CD4-positive, CD25-positive, alpha-beta regulatory T cell (primary cell): ENCODE measurements around the gene GLOD4. TPM values are rescaled to one million over a fixed set of nuclear protein-coding genes. Genes with fewer than 3 reads are reported as not detected.
A peak's percentile ranks its signal among the peaks of the same experiment; 100 is the strongest.
"Not testable (repeated sequence)": the region's sequence is repeated elsewhere in the genome, so short reads cannot be mapped to it uniquely, and the experiment has no call there.

ENCODE experiments used
- ATAC-seq, 2 donors: fragments of 150-1000 bp; cut with Tn5 transposase; one replicate each; pipeline ENCODE4 v1.10.0; 2021; ENCODE audit warnings: low read depth in 2 of 2, moderate number of reproducible peaks in 2 of 2, moderate library complexity in 1 of 2
- DNase-seq, 3 donors: peaks; one replicate each; pipeline versions ENCODE4 v3.0.0 to v3.0.0-alpha.2; 2012 to 2022; ENCODE audit warnings: mixed read lengths in 1 of 3
- H3K27ac ChIP-seq: one replicate; pipeline ENCODE4 v1.7.0; 2013; ENCODE audit warnings: mild to moderate bottlenecking, low read length; ENCODE audit not compliant: insufficient read depth, poor library complexity, severe bottlenecking
- H3K27me3 ChIP-seq: one replicate; pipeline ENCODE4 v1.7.0; 2013; ENCODE audit warnings: low read length; ENCODE audit not compliant: control insufficient read depth, insufficient read depth
- H3K36me3 ChIP-seq: one replicate; pipeline ENCODE4 v1.7.0; 2013; ENCODE audit warnings: mild to moderate bottlenecking, low read length, moderate library complexity; ENCODE audit not compliant: control insufficient read depth, insufficient read depth
- H3K4me1 ChIP-seq: 2 replicates; pipeline ENCODE4 v1.7.0; 2013; ENCODE audit warnings: mild to moderate bottlenecking, low read length; ENCODE audit not compliant: insufficient read depth, control insufficient read depth, poor library complexity, severe bottlenecking
- H3K4me3 ChIP-seq: one replicate; pipeline ENCODE4 v1.7.0; 2013; ENCODE audit warnings: low read depth, mild to moderate bottlenecking, low read length, moderate library complexity
- H3K9me3 ChIP-seq, 2 experiments: 1 replicate in 1 of 2; 2 replicates in 1 of 2; pipeline ENCODE4 v1.7.0; 2013; ENCODE audit warnings: low read length in 2 of 2, mild to moderate bottlenecking in 1 of 2, moderate library complexity in 1 of 2; ENCODE audit not compliant: control insufficient read depth in 2 of 2
- H3K27ac Mint-ChIP-seq, 3 donors: one replicate each; pipeline ENCODE4 v1.8.0; 2020 to 2022; ENCODE audit warnings: mild to moderate bottlenecking in 3 of 3, mixed read lengths in 3 of 3, moderate library complexity in 2 of 3
- H3K27me3 Mint-ChIP-seq: one replicate; pipeline ENCODE4 v1.8.0; 2022; ENCODE audit warnings: mild to moderate bottlenecking, mixed read lengths
- H3K36me3 Mint-ChIP-seq: one replicate; pipeline ENCODE4 v1.8.0; 2020; ENCODE audit warnings: mixed read lengths
- H3K4me1 Mint-ChIP-seq, 4 donors: one replicate each; pipeline ENCODE4 v1.8.0; 2020 to 2022; ENCODE audit warnings: mixed read lengths in 4 of 4, mild to moderate bottlenecking in 1 of 4
- H3K4me3 Mint-ChIP-seq, 4 donors: one replicate each; pipeline ENCODE4 v1.8.0; 2020 to 2022; ENCODE audit warnings: mild to moderate bottlenecking in 4 of 4, mixed read lengths in 4 of 4, moderate library complexity in 3 of 4
- H3K9me3 Mint-ChIP-seq, 7 donors: one replicate each; pipeline ENCODE4 v1.8.0; 2020 to 2022; ENCODE audit warnings: mixed read lengths in 7 of 7, mild to moderate bottlenecking in 3 of 7, moderate library complexity in 2 of 7
- polyA plus RNA-seq, 4 donors: library from polyadenylated mRNA; unstranded; fragments of 300-500 nt; fragmentation: Illumina TruSeq; gene quantifications; one replicate each; pipeline ENCODE4 v1.2.3, GENCODE V29; 2021
- total RNA-seq: library from RNA; stranded (reverse); gene quantifications from one replicate; pipeline ENCODE4 v1.2.3, GENCODE V29; 2022

The GLOD4 gene
- total and polyA plus RNA-seq, 5 donors from 2014 or later: 65.0 to 115 (median 108) TPM

DNA sequence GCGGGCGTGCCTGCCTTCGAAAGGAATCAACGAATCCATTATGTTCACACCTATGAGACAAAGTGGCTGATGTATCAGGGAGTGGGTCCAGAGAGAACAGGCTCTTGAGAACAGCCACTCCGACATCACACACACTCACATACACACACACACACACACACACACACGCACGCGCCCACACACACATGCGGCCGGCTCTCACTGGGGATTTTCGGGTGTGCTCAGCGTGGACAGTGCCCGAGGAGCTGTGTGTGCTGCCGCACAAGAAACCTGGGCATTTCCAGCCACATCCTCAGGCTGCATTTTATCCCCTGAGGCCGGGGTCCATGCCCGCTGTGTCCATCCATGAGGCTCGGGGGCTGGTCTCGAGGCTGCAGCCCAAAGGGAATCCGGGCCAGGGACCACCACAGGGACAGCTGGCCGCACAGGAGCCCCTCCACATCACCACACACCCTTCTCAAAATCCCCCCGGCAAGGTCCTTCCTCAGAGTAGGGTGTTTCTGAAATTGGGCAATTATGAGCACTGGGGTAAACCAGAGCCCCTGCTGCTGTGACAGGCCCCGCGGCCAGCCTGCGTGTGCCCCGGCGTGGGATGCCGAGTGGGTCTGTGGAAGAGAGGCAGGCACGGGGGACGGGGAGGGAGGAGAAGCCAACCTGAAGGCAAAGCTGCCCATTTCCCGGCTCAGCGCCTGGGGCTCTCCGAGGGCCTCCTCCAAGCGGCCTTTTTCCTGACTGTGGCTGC is 24.9 kb upstream of the GLOD4 start:
- Mint-ChIP-seq H3K36me3 (no peaks in the 10 kb centered on the region), H3K4me1 (no peaks in the 10 kb centered on the region), H3K27me3 (no peaks in the 10 kb centered on the region), H3K27ac (no peak overlapping the region), H3K4me3 (no peak overlapping the region), H3K9me3 (peaks cover 0 to 2% (median 0%) of the 10 kb centered on the region in 7 donors)
- Histone ChIP-seq H3K27me3 (no peaks in the 10 kb centered on the region), H3K36me3 (no peaks in the 10 kb centered on the region), H3K27ac (no peak overlapping the region), H3K4me1 (no peaks in the 10 kb centered on the region), H3K9me3 (no peaks in the 10 kb centered on the region), H3K4me3 (no peak overlapping the region)
- DNase-seq (no peak), ATAC-seq (no peak)

DNA sequence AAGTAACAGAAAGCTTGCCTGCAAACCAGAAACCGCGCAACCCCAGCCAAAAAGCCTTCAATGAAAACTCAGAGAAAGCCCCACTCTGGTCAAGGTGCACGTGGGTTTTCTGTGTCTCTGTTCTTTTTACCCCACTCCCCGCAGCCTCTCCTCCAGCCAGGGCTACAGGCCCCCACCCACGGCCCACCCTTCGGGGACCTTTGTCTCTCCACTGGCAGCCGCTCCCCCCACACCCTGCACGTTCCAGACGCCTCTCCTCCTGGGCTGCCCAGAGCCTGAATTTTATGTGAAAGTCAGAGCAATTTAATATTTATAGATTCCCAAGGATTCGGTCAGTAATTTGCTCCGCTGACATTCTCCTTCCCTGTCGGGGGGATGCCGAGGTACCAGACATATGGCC is 24.3 kb upstream of the GLOD4 start:
- H3K36me3 Mint-ChIP-seq: no peaks in the 10 kb centered on the region
- no peaks in the 10 kb centered on the region for H3K27me3 ChIP-seq

DNA sequence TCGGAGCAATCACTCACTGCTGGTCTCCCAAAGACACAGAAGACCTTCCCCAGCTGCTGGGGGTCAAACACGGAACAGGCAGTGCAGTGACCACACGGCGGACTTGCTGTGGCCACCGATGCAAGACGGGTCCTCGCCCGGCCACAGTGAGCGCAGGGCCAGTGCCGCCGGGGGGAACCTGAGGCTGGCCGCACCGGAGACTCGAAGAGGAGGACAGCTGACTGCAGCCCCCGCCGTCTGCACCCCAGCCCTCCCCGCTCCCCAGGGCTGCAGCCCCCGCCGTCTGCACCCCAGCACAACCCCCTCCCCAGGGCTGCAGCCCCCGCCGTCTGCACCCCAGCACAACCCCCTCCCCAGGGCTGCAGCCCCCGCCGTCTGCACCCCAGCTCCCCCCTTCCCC is 23.8 kb upstream of the GLOD4 start:
- not testable (repeated sequence) for H3K9me3 ChIP-seq, H3K27ac Mint-ChIP-seq, H3K27me3 Mint-ChIP-seq, H3K4me1 ChIP-seq, H3K9me3 Mint-ChIP-seq, H3K36me3 Mint-ChIP-seq, H3K4me3 ChIP-seq, H3K36me3 ChIP-seq, H3K27ac ChIP-seq, H3K4me1 Mint-ChIP-seq, DNase-seq, H3K27me3 ChIP-seq, ATAC-seq, H3K4me3 Mint-ChIP-seq

More for the DNA sequence above, 24.3 kb upstream of the GLOD4 start:
- Histone ChIP-seq H3K36me3 (no peaks in the 10 kb centered on the region), H3K27ac (no peak overlapping the region), H3K9me3 (no peaks in the 10 kb centered on the region), H3K4me3 (no peak overlapping the region), H3K4me1 (no peaks in the 10 kb centered on the region)
- no peak for DNase-seq
- ATAC-seq: no peak
- Mint-ChIP-seq H3K4me3 (no peak overlapping the region), H3K9me3 (peaks cover 0 to 2% (median 0%) of the 10 kb centered on the region in 7 donors), H3K4me1 (no peaks in the 10 kb centered on the region), H3K27me3 (no peaks in the 10 kb centered on the region), H3K27ac (no peak overlapping the region)

DNA sequence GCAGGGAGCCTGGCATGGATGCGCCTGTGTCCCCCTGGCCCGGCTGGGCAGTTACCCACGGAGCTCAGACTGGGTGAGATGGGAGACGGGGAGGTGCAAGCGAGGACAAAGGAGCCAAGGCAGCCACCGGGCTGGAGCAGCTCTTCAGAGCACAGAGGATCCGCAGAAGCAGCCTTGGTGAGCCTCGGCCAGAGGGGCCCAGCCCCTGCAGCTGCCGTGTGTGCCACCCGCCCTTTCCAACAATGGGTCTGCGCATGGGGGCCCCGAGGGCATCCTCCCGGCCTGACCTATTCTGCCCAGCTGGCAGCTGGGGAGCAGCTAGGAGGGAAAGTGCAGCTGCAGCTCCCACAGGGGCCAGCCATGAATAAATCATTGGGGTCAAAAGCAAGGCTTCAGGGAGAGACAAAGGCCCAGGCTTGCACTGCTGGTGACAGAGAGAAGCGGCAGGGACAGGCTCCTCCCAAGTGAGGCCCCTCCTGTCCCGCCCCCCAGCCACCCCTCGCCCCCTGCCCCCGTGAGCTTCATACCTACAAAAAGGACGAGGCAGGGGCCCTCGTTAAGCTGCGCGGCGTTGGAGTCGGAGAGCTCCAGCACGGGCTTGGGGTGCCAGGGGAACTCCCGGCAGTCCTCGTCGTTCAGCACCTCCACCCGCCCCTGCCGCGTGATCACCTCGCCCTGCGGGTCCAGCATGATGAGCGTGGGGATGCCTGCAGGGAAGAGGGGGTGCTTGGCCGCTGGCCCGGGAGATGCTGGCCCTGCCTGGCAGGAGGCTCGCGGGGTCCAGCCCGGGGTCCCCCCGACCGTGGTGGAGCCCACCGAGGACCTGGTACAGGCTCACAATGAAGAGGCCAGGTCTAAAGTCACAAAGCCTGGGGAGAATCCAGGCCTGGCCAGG is 22.7 kb upstream of the GLOD4 start:
- H3K4me1 ChIP-seq: no peaks in the 10 kb centered on the region
- H3K4me1 Mint-ChIP-seq: no peaks in the 10 kb centered on the region
- no peak overlapping the region for H3K27ac Mint-ChIP-seq
- no peaks in the 10 kb centered on the region for H3K27me3 Mint-ChIP-seq
- no peaks in the 10 kb centered on the region for H3K27me3 ChIP-seq
- DNase-seq (no peak), ATAC-seq (no peak)
- no peaks in the 10 kb centered on the region for H3K9me3 ChIP-seq
- no peaks in the 10 kb centered on the region for H3K36me3 Mint-ChIP-seq
- no peaks in the 10 kb centered on the region for H3K9me3 Mint-ChIP-seq
- H3K27ac ChIP-seq: no peak overlapping the region
- H3K36me3 ChIP-seq: no peaks in the 10 kb centered on the region
- no peak overlapping the region for H3K4me3 ChIP-seq
- no peak overlapping the region for H3K4me3 Mint-ChIP-seq

DNA sequence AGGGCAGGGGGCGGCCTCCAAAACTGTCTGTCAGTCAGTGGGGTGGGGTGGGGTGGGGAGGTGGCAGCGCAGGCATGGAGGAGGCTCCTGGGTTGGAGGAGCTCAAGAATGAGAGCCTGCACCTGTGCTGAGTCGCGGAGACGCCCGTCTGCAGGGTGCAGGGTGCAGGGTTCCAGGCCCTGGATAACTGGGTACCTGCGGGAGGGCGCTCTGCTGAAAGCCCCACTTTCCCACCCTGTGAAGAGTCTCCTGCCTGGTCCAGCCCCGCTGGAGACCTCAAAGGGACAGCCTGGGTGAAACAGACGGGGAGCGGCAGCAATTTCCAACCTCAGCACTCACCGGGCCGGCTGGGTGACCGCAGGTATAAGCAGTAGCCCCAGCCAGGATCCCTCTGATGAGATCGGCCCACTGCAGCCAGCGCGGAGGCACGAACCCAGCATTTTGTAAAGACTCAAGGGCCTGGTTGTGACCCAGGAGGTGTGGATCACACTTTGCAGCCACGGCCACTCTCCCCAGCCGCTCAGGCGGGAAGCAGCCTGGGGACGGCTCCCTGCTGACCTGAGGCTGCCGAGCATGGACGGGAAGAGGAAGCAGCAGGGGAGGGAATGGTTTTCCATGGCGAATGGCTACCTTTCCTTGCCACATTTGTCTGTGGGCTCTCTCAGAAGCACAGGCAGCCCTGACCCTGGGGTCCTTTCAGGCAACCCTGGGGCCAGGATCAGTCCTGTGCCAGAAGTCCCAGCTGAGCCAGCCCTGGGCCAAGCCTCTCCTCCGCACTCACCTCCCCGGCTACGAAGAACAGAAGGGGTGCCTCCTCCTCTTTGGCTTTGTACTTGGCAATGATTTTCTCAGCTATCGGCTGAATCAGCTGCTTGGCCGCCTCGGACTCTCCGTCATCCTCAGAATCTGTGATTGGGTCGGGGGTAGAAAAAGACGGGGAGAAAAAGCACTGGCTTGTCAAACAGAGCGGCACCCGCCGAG is 21.1 kb upstream of the GLOD4 start:
- Histone ChIP-seq H3K27me3 (no peaks in the 10 kb centered on the region), H3K36me3 (no peaks in the 10 kb centered on the region), H3K4me3 (no peak overlapping the region), H3K9me3 (no peaks in the 10 kb centered on the region), H3K4me1 (no peaks in the 10 kb centered on the region), H3K27ac (no peak overlapping the region)
- no peaks in the 10 kb centered on the region for H3K4me1 Mint-ChIP-seq
- H3K36me3 Mint-ChIP-seq: no peaks in the 10 kb centered on the region
- H3K27me3 Mint-ChIP-seq: no peaks in the 10 kb centered on the region
- DNase-seq: no peak
- no peak for ATAC-seq
- no peak overlapping the region for H3K4me3 Mint-ChIP-seq
- H3K9me3 Mint-ChIP-seq: no peaks in the 10 kb centered on the region
- peak overlapping the region in 1 of 3 donors; percentile 66 for H3K27ac Mint-ChIP-seq

DNA sequence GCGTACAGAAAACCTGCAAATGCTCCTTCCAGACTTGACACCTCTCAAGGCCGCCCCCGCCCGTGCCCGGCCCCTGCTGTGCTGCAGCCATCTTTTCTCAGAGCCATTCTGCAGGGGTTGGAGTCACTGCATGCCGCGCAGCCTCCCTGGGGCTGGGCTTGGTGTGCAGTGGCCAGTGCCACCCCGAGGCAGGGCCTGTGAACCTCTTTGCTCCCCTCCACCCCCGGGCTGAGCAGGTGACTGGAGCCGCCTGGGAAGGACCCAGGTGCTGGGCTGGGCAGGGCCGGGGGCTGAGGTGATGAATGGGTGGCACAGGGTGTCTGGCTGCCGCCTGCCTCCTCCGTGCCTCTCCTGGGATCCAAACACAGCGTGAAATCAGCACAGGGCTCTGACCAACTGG is 20.4 kb upstream of the GLOD4 start:
- Mint-ChIP-seq H3K27ac (no peak overlapping the region), H3K4me3 (no peak overlapping the region), H3K4me1 (no peaks in the 10 kb centered on the region), H3K36me3 (no peaks in the 10 kb centered on the region), H3K9me3 (no peaks in the 10 kb centered on the region), H3K27me3 (no peaks in the 10 kb centered on the region)
- H3K4me1 ChIP-seq: no peaks in the 10 kb centered on the region
- no peaks in the 10 kb centered on the region for H3K36me3 ChIP-seq
- DNase-seq (no peak), ATAC-seq (no peak)
- H3K4me3 ChIP-seq: no peak overlapping the region
- H3K9me3 ChIP-seq: no peaks in the 10 kb centered on the region
- no peak overlapping the region for H3K27ac ChIP-seq
- no peaks in the 10 kb centered on the region for H3K27me3 ChIP-seq

DNA sequence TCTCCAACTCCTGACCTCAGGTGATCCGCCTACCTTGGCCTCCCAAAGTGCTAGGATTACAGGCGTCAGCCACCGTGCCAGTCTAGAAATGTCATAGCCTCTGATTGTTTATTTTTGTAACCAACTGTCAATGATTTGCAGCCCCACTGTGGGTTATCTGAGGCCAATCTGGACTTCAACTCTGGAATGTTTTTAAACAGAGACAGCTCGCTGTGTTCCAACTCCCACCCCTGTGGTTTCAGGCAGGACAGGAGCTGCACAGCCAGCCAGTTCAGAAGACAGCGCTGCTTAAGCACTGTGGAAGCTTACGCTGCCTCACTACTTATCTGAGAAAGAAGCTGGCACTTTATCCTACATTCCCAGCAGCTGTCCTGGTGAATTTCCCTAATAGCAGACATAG is 19.6 kb upstream of the GLOD4 start:
- ATAC-seq (no peak), DNase-seq (no peak)
- no peaks in the 10 kb centered on the region for H3K4me1 ChIP-seq
- H3K36me3 ChIP-seq: no peaks in the 10 kb centered on the region
- no peaks in the 10 kb centered on the region for H3K9me3 Mint-ChIP-seq
- no peaks in the 10 kb centered on the region for H3K27me3 ChIP-seq
- H3K9me3 ChIP-seq: no peaks in the 10 kb centered on the region
- no peak overlapping the region for H3K4me3 ChIP-seq
- no peaks in the 10 kb centered on the region for H3K4me1 Mint-ChIP-seq
- no peak overlapping the region for H3K4me3 Mint-ChIP-seq
- no peaks in the 10 kb centered on the region for H3K27me3 Mint-ChIP-seq
- H3K27ac ChIP-seq: no peak overlapping the region
- no peaks in the 10 kb centered on the region for H3K36me3 Mint-ChIP-seq
- H3K27ac Mint-ChIP-seq: no peak overlapping the region
